GM18499 (cell line): ENCODE data around the gene NSL1.

ENCODE experiments used
- ATAC-seq: cut with Tn5 transposase; IDR thresholded peaks from one replicate; pipeline ENCODE4 v1.9.1; 2021; ENCODE audit warnings: moderate number of reproducible peaks; ENCODE audit not compliant: insufficient read depth, unreplicated experiment

Gene NSL1

GRCh38 chr1:212689196-212689725 lies 102.3 kb downstream of the NSL1 start:
- ATAC-seq = no peak

GRCh38 chr1:212688341-212689047 lies 103.1 kb downstream of the NSL1 start:
- ATAC-seq = no peak

GRCh38 chr1:212687811-212688210 lies 103.8 kb downstream of the NSL1 start:
- ATAC-seq = no peak

GRCh38 chr1:212686591-212686990 lies 105.0 kb downstream of the NSL1 start:
- ATAC-seq = no peak

GRCh38 chr1:212686069-212686468 lies 105.5 kb downstream of the NSL1 start:
- ATAC-seq = no peak

GRCh38 chr1:212685429-212685828 lies 106.1 kb downstream of the NSL1 start:
- ATAC-seq = no peak

GRCh38 chr1:212684521-212685090 lies 107.0 kb downstream of the NSL1 start:
- no peak for ATAC-seq

GRCh38 chr1:212684076-212684475 lies 107.5 kb downstream of the NSL1 start:
- ATAC-seq = no peak

GRCh38 chr1:212683357-212683722 lies 108.2 kb downstream of the NSL1 start:
- ATAC-seq = peak; percentile 49

GRCh38 chr1:212680680-212681389 lies 110.7 kb downstream of the NSL1 start:
- no peak for ATAC-seq

GRCh38 chr1:212678456-212679410 lies 112.8 kb downstream of the NSL1 start:
- peak; percentile 57 for ATAC-seq

GRCh38 chr1:212677573-212677972 lies 114.0 kb downstream of the NSL1 start:
- no peak for ATAC-seq

- ATAC-seq = no peak
These were observed 114.4 kb downstream of the NSL1 start for GRCh38 chr1:212677136-212677535.
